HEK293 (cell line): ENCODE measurements around the gene ZNF334.

Experiments
- CTCF ChIA-PET: fragments of 350-600 bp; formaldehyde crosslinking; extraction: SDS; loops from one replicate; lab custom pipeline; 2021; ENCODE audit warnings: antibody characterized with exemption; lab: Yijun Ruan, JAX
- POLR2A ChIA-PET: fragments of 300-600 bp; formaldehyde crosslinking; extraction: SDS; loops from one replicate; lab custom pipeline; 2020; ENCODE audit warnings: antibody characterized with exemption, inconsistent platforms; lab: Yijun Ruan, JAX
- H3K27ac ChIP-seq: fragments of 200-500 bp; sonication (Bioruptor generic); 2 replicates; pipeline ENCODE4 v1.5.1; 2014; ENCODE audit warnings: low read depth, low read length, control low read depth, inconsistent platforms; ENCODE audit errors: extremely low read depth
- H3K36me3 ChIP-seq, 2 experiments: fragments of 200-500 bp in 1 of 2; sonication (Bioruptor generic) in 1 of 2; 1 replicate in 1 of 2; 2 replicates in 1 of 2; pipeline ENCODE4 v1.5.1; 2014 to 2017; ENCODE audit warnings: inconsistent platforms in 2 of 2, low read length in 2 of 2; ENCODE audit not compliant: control insufficient read depth in 2 of 2, insufficient read depth in 1 of 2
- H3K4me1 ChIP-seq: fragments of 200-500 bp; sonication (Bioruptor generic); 2 replicates; pipeline ENCODE4 v1.5.1; 2014; ENCODE audit warnings: mild to moderate bottlenecking, low read length, inconsistent platforms; ENCODE audit not compliant: control insufficient read depth, insufficient read depth
- H3K4me3 ChIP-seq: 2 replicates; pipeline ENCODE4 v1.5.1; 2011; ENCODE audit warnings: low read depth, mild to moderate bottlenecking, control low read depth, low read length, moderate library complexity
- H3K9me3 ChIP-seq: fragments of 200-500 bp; sonication (Bioruptor generic); 2 replicates; pipeline ENCODE4 v1.5.1; 2014; ENCODE audit warnings: low read depth, low read length, inconsistent platforms; ENCODE audit not compliant: control insufficient read depth, insufficient read depth
- GFI1B ChIP-seq: fragments of 450-650 bp; formaldehyde crosslinking; IDR thresholded peaks from 2 replicates; pipeline ENCODE4 v1.5.1; 2016; ENCODE audit warnings: missing biosample characterization, missing genetic modification characterization
- OVOL3 ChIP-seq: fragments of 450-650 bp; formaldehyde crosslinking; IDR thresholded peaks from 2 replicates; pipeline ENCODE4 v1.5.1; 2016; ENCODE audit warnings: missing biosample characterization, missing genetic modification characterization
- SCRT1 ChIP-seq: fragments of 450-650 bp; formaldehyde crosslinking; IDR thresholded peaks from 2 replicates; pipeline ENCODE4 v1.5.1; 2016; ENCODE audit warnings: missing biosample characterization, missing genetic modification characterization, borderline replicate concordance
- ZIC2 ChIP-seq: fragments of 450-650 bp; formaldehyde crosslinking; IDR thresholded peaks from 2 replicates; pipeline ENCODE4 v1.5.1; 2016; ENCODE audit warnings: missing biosample characterization, missing genetic modification characterization
- ZNF292 ChIP-seq: fragments of 450-650 bp; formaldehyde crosslinking; IDR thresholded peaks from 2 replicates; pipeline ENCODE4 v1.5.1; 2016; ENCODE audit warnings: low read depth, missing biosample characterization, missing genetic modification characterization, borderline replicate concordance
- ZNF324 ChIP-seq: fragments of 450-650 bp; formaldehyde crosslinking; IDR thresholded peaks from 2 replicates; pipeline ENCODE4 v1.5.1; 2016; ENCODE audit warnings: missing biosample characterization, missing genetic modification characterization
- ZNF514 ChIP-seq: fragments of 450-650 bp; formaldehyde crosslinking; IDR thresholded peaks from 2 replicates; pipeline ENCODE4 v1.5.1; 2016; ENCODE audit warnings: missing biosample characterization, missing genetic modification characterization
- ZNF596 ChIP-seq: fragments of 450-650 bp; IDR thresholded peaks from 2 replicates; pipeline ENCODE4 v1.5.0; 2018; ENCODE audit warnings: missing biosample characterization, mild to moderate bottlenecking, missing genetic modification characterization, moderate library complexity
- ZNF777 ChIP-seq: fragments of 450-650 bp; formaldehyde crosslinking; IDR thresholded peaks from 2 replicates; pipeline ENCODE4 v1.5.1; 2017; ENCODE audit warnings: missing biosample characterization, missing genetic modification characterization, borderline replicate concordance
- ZSCAN23 ChIP-seq: fragments of 450-650 bp; formaldehyde crosslinking; IDR thresholded peaks from 2 replicates; pipeline ENCODE4 v1.5.1; 2016; ENCODE audit warnings: missing biosample characterization, missing genetic modification characterization
- ZXDB ChIP-seq: fragments of 450-650 bp; formaldehyde crosslinking; IDR thresholded peaks from 2 replicates; pipeline ENCODE4 v1.5.1; 2016; ENCODE audit warnings: missing biosample characterization, missing genetic modification characterization
- TF ChIP-seq, protein P1 (sequence below): fragments of 450-650 bp; formaldehyde crosslinking; IDR thresholded peaks from 2 replicates; pipeline ENCODE4 v1.5.1; 2017; ENCODE audit warnings: missing biosample characterization, missing genetic modification characterization
- TF ChIP-seq, protein P2 (sequence below): IDR thresholded peaks from 2 replicates; pipeline ENCODE4 v1.6.1; 2011; ENCODE audit warnings: mild to moderate bottlenecking, low read depth, low read length, borderline replicate concordance
- TF ChIP-seq, protein P3 (sequence below): fragments of 450-650 bp; formaldehyde crosslinking; IDR thresholded peaks from 2 replicates; pipeline ENCODE4 v1.5.1; 2016; ENCODE audit warnings: missing biosample characterization, missing genetic modification characterization
- TF ChIP-seq, protein P4 (sequence below): fragments of 450-650 bp; formaldehyde crosslinking; IDR thresholded peaks from 2 replicates; pipeline ENCODE4 v1.5.1; 2016; ENCODE audit warnings: missing biosample characterization, missing genetic modification characterization

ZNF334 gene

DNA sequence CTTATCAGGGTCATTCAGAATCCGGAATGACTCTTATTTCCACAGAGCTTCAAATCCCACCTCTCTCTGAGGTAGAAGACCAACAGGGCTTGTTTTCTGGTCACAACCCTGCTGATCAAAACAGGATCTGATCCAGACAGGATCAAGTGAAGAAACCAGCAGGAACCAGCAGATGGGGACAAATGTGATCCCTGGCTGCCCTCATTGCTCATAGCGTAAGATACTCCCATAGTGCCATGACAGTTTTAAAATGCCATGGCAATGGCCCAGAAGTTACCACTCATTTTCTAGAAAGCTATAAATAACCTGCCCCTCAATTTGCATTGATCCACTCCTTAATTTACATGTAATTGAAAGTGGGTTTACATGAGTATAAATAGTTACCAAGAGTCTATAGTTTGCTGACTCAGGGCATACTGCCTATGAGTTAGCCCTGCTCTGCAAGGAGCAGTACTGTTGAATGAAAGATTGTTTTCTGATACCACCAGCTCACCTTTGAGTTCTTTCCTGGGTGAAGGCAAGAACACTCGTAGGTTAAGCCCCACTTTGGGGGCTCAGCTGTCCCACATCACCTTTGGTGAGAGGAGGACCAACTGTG is 6.2 kb upstream of the ZNF334 start (continued):
- TF ChIP-seq, protein P1, sequence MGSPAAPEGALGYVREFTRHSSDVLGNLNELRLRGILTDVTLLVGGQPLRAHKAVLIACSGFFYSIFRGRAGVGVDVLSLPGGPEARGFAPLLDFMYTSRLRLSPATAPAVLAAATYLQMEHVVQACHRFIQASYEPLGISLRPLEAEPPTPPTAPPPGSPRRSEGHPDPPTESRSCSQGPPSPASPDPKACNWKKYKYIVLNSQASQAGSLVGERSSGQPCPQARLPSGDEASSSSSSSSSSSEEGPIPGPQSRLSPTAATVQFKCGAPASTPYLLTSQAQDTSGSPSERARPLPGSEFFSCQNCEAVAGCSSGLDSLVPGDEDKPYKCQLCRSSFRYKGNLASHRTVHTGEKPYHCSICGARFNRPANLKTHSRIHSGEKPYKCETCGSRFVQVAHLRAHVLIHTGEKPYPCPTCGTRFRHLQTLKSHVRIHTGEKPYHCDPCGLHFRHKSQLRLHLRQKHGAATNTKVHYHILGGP (tag by site-specific recombination), result no peak
- no peak for TF ChIP-seq SCRT1 (tag by site-specific recombination)
- TF ChIP-seq ZNF596 (tag by site-specific recombination), result no peak
- TF ChIP-seq GFI1B, result no peak
- no peak for TF ChIP-seq ZIC2 (tag by site-specific recombination)
- TF ChIP-seq ZXDB, result no peak

DNA sequence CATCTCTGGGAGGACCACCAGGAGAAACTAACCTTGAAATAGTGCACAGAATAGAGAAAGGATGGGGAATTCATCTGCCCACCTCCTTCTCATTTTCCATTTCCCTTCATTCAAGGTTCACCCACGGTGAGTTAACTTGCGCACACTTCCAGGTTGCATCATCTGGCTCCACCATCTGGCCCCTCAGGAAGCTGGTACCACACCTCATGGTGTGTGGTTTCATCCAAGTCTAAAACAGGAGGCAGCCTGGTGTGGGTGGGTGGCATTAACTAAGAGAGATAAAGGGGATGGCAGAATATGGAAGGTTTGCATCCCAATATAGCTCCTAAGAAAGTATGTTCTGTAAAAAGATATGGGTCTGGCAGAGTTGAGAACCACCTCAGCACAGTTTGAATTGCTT is 3.8 kb downstream of the ZNF334 start:
- Histone ChIP-seq H3K36me3 (peaks cover 0 to 4% of the 10 kb centered on the region in 2 experiments; a peak in 1 of 3 replicates), H3K27ac (no peak overlapping the region), H3K4me1 (no peaks in the 10 kb centered on the region), H3K9me3 (no peaks in the 10 kb centered on the region), H3K4me3 (no peak overlapping the region)
- CTCF ChIA-PET, result no interaction called here
- POLR2A ChIA-PET, result no interaction called here
- TF ChIP-seq, protein P2, sequence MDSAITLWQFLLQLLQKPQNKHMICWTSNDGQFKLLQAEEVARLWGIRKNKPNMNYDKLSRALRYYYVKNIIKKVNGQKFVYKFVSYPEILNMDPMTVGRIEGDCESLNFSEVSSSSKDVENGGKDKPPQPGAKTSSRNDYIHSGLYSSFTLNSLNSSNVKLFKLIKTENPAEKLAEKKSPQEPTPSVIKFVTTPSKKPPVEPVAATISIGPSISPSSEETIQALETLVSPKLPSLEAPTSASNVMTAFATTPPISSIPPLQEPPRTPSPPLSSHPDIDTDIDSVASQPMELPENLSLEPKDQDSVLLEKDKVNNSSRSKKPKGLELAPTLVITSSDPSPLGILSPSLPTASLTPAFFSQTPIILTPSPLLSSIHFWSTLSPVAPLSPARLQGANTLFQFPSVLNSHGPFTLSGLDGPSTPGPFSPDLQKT, result no peak
- TF ChIP-seq, protein P3, sequence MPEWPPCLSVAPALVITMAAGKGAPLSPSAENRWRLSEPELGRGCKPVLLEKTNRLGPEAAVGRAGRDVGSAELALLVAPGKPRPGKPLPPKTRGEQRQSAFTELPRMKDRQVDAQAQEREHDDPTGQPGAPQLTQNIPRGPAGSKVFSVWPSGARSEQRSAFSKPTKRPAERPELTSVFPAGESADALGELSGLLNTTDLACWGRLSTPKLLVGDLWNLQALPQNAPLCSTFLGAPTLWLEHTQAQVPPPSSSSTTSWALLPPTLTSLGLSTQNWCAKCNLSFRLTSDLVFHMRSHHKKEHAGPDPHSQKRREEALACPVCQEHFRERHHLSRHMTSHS (tag by site-specific recombination), result no peak
- TF ChIP-seq ZNF324 (no peak), ZNF514 (no peak)

DNA sequence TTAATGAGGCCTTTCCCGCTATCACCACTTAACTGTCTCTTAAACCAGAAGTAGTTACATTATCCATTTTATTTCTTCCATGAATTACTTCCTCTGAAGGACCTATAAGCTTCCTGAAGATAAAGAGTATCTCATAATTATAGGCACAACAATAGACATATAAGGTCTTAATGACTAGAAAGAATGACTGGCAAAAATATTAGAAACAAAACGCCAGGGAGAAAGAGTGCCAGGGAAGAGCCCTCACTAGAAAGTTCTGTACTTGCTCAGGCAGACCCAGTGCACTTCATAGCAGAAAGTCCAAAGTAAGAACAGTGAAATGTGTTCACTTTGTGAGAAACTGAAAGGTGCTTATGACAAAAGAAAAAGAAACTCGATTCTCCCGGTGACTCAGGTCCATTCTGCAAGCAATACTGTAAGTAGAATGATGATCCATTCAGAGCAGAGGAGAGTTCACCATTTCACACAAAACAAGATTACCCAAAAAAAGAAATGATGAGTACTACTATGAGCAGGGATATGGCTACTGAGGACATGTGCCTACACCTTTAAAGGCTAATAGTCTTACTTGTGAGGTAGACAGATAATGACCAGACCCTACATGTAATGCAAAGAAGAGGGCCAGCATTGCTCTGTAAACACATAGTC is 5.5 kb downstream of the ZNF334 start:
- no peaks in the 10 kb centered on the region for H3K9me3 ChIP-seq
- POLR2A ChIA-PET, result no interaction called here

More for the DNA sequence above, 5.5 kb downstream of the ZNF334 start:
- Histone ChIP-seq H3K4me3 (no peak overlapping the region), H3K4me1 (no peaks in the 10 kb centered on the region), H3K36me3 (peaks cover 0 to 20% of the 10 kb centered on the region in 2 experiments; a peak in 2 of 3 replicates), H3K27ac (no peak overlapping the region)
- CTCF ChIA-PET, result no interaction called here
- TF ChIP-seq ZSCAN23 (tag by site-specific recombination), result no peak
- TF ChIP-seq, protein P4, sequence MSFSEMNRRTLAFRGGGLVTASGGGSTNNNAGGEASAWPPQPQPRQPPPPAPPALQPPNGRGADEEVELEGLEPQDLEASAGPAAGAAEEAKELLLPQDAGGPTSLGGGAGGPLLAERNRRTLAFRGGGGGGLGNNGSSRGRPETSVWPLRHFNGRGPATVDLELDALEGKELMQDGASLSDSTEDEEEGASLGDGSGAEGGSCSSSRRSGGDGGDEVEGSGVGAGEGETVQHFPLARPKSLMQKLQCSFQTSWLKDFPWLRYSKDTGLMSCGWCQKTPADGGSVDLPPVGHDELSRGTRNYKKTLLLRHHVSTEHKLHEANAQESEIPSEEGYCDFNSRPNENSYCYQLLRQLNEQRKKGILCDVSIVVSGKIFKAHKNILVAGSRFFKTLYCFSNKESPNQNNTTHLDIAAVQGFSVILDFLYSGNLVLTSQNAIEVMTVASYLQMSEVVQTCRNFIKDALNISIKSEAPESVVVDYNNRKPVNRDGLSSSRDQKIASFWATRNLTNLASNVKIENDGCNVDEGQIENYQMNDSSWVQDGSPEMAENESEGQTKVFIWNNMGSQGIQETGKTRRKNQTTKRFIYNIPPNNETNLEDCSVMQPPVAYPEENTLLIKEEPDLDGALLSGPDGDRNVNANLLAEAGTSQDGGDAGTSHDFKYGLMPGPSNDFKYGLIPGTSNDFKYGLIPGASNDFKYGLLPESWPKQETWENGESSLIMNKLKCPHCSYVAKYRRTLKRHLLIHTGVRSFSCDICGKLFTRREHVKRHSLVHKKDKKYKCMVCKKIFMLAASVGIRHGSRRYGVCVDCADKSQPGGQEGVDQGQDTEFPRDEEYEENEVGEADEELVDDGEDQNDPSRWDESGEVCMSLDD, result no peak
- TF ChIP-seq ZNF777 (tag by site-specific recombination), result no peak
- no peak for TF ChIP-seq ZNF292
- no peak for TF ChIP-seq OVOL3 (tag by site-specific recombination)
